ENCODE data around the gene CHL1.

DNA sequence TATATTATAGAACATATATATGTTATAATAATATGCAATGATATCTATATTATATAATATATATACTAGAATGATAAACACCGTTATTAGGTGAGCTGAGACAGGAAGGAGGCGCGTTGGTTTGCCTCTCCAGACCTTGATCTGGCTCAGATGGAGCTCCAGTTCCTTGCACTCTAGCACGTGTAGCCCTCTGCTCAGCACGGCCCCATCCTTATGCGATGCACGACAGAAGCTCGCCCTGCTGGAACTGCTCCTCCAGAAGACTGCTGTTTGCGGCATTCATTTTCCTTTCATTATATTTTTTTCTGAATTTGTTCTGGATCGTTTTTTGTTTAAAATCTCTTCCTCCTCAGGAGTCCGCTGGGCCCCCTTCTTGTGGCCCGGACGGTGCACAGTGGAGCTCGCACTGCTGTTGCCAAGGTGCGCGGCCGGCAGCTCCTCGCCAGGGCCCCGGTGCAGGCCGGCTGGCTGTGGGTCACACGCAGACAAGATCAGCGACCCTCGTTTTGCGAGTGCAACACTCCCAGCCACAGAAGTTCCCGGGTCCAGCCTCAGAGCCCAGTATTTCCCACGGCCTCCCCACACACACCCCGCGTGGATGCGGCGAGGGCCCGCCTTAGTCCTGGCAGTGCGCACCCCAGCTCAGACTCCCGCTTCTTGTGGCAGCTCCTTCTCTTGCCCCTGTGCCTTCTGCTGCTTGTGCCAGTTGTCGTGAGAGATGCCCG, 112.2 kb downstream of the CHL1 start:
- TF ChIP-seq YY1 (IDR thresholded peaks at IDR 0.05; ENCODE audit: low read depth) (no peak), EP300 (IDR thresholded peaks at IDR 0.05; ENCODE audit: borderline replicate concordance) (no peak), RAD21 (IDR thresholded peaks at IDR 0.05; ENCODE audit: low read depth) (no peak), EGR1 (IDR thresholded peaks at IDR 0.05) (no peak), TAF1 (IDR thresholded peaks at IDR 0.05; ENCODE audit: low read depth) (no peak), CEBPB (IDR thresholded peaks at IDR 0.05) (no peak), ZBTB7A (IDR thresholded peaks at IDR 0.05; ENCODE audit: low read depth) (no peak), FOXM1 (IDR thresholded peaks at IDR 0.05; ENCODE audit: borderline replicate concordance, low read depth) (no peak), CREB1 (IDR thresholded peaks at IDR 0.05; ENCODE audit: low read depth) (no peak), TCF12 (IDR thresholded peaks at IDR 0.05; ENCODE audit: low read depth) (no peak), TEAD4 (IDR thresholded peaks at IDR 0.05) (no peak), NFIC (IDR thresholded peaks at IDR 0.05) (no peak)
- TF ChIP-seq, protein P1, sequence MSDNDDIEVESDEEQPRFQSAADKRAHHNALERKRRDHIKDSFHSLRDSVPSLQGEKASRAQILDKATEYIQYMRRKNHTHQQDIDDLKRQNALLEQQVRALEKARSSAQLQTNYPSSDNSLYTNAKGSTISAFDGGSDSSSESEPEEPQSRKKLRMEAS (IDR thresholded peaks at IDR 0.05) = no peak
- TF ChIP-seq, protein P2, sequence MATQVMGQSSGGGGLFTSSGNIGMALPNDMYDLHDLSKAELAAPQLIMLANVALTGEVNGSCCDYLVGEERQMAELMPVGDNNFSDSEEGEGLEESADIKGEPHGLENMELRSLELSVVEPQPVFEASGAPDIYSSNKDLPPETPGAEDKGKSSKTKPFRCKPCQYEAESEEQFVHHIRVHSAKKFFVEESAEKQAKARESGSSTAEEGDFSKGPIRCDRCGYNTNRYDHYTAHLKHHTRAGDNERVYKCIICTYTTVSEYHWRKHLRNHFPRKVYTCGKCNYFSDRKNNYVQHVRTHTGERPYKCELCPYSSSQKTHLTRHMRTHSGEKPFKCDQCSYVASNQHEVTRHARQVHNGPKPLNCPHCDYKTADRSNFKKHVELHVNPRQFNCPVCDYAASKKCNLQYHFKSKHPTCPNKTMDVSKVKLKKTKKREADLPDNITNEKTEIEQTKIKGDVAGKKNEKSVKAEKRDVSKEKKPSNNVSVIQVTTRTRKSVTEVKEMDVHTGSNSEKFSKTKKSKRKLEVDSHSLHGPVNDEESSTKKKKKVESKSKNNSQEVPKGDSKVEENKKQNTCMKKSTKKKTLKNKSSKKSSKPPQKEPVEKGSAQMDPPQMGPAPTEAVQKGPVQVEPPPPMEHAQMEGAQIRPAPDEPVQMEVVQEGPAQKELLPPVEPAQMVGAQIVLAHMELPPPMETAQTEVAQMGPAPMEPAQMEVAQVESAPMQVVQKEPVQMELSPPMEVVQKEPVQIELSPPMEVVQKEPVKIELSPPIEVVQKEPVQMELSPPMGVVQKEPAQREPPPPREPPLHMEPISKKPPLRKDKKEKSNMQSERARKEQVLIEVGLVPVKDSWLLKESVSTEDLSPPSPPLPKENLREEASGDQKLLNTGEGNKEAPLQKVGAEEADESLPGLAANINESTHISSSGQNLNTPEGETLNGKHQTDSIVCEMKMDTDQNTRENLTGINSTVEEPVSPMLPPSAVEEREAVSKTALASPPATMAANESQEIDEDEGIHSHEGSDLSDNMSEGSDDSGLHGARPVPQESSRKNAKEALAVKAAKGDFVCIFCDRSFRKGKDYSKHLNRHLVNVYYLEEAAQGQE (IDR thresholded peaks at IDR 0.05; ENCODE audit: low read depth) = no peak

Measured in Ishikawa (cell line).